ENCODE results near the gene ENAH.

DNA sequence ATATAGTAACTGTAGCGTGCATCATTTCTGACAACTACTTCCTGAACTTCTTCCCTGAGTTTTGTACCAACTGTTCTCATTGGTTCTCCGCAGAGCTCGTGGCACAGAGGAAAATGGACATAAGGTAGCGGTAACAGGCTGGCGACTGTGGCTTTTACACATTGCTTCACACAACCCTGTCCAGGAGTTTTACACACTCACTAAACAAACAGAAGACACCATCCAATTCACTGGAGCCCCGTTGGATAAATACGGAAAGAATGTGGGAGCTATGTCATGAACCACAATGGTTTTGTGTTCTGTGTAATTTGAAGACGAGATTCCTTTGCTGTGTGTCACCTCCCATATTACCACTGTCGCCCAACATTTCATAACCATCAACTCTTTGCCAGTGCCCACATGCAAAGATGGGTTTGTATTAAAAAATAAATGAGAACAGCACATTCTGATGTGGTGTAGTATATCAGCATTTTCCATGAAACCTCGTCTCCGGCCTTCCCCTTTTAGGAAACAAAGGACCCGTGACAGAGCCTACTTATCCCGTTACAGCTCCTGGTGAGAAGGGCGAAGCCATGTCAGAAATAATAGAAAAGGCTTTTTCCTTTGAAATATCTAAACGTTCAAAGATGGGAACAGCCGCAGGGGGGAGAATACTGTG lies 47.4 kb upstream of the ENAH start:
- no peak for TF ChIP-seq CTCF (IDR thresholded peaks at IDR 0.05)
- no peak for TF ChIP-seq POLR2A (IDR thresholded peaks at IDR 0.05)

All from gastroesophageal sphincter (tissue), 3 donors.